ENCODE measurements around the gene CC2D1A.

GRCh38 chr19:13966684-13967128 is 60.7 kb downstream of the CC2D1A start:
- TF ChIP-seq EP300 (IDR thresholded peaks at IDR 0.05) (no peak), CTCF (IDR thresholded peaks at IDR 0.05) (no peak)

Data from stomach (tissue), 4 donors.